ENCODE results near the gene WDR82. TPM values are rescaled to one million over a fixed set of nuclear protein-coding genes. Genes with fewer than 3 reads are reported as not detected.

WDR82 gene, protein sequence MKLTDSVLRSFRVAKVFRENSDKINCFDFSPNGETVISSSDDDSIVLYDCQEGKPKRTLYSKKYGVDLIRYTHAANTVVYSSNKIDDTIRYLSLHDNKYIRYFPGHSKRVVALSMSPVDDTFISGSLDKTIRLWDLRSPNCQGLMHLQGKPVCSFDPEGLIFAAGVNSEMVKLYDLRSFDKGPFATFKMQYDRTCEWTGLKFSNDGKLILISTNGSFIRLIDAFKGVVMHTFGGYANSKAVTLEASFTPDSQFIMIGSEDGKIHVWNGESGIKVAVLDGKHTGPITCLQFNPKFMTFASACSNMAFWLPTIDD
- 10 to 100 TPM; 66.4 to 76.4 (median 72.2) TPM for total RNA-seq

DNA sequence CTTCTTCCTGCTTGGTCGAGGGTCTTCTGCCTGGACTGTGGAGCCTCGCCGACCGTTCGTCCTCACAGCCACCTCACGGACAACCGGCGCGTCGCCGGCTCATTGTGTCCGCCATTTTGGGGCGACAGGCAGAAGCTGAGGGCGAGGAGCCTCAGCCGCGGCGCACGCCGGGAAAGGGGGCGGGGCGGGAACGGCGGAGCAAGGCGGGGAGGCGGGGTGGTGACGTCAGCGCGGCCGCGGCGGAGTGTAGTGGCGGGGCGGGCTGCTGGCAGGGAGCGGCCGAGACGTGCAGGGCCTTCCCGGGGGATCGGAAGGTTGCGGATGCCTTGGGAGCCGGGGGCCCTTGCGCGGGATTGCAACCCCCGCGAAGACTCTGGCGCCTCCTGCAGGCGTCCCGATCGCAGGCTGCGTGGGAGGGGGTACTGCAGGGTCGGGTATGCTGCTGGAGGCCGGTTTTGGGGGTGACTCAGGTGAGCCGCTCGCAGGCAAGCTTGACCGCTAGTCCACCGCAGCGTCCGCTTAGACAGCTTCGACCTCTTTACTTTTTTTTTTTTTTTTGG is at the start of gene WDR82:
Gene WDR82 (minus strand): TSS at position 140 of the 560 bp plus-strand sequence. CDS start 288 bp downstream, outside the sequence.
- Histone ChIP-seq H3K4me3 (replicated peaks in 1 of 3) (peak within 1 kb of the TSS; percentile 73 to 87 (median 85)), H3K4me1 (peaks cover 45 to 57% of the 10 kb centered on the region in 2 donors), H3K27me3 (no peaks in the 10 kb centered on the region), H3K27ac (peak within 1 kb of the TSS; percentile 98 to 99 (median 98)), H3K36me3 (peaks cover 0 to 5% of the 10 kb centered on the region in 2 donors), H3K9me3 (no peaks in the 10 kb centered on the region)
- 0% methylated on average over 10 to 25 of the region's 58 CpGs for WGBS, 2 donors
- TF ChIP-seq CTCF (IDR thresholded peaks at IDR 0.05), result peak in 5 of 6 experiments; percentile 17 to 47 (median 33)
- TF ChIP-seq POLR2A (IDR thresholded peaks at IDR 0.05), result peak; percentile 29 to 94
- intact Hi-C loops (cut with DNase I), result loop anchor here (5.0 kb wide), 1 partner anchor 41 kb away; the partner anchor contains the start of gene TWF2
- peak; percentile 98 for DNase-seq

DNA sequence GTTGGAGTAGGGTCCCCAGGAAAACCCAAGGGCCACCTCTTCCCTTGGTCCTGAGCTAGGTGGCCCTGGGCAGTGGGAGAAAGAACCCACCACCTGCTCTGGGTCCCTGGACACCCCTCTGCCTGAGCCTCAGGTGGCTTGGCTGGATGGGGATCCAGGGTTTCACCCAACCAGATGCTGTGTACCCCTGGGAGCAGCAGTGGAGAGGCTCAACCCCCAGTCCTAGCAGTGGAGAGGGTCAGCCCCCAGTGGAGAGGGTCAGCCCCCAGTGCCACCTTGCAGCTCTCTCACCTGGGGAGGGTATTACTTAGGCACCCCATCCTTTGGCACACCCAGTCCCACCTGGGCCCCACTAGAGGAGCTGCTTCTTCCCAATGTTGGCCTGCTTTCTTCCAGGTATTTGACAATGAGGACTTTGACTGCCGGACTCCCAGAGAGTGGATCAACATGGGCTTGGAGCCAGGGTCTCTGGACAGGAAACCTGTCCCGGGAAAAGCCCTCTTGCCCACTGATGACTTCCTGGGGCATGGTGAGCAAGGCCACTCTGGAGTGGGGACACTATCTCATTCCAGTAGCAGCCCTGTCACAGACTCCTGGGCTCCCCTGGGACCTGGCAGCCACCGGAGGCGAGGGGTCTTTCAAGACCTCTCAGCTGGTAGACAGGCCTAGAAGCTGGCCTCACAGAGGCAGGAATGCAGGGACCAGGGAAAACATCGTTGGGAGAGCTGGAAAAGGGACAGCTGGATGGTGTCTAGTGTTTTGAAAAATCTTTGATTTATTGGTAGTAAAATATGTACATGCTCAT is 49.2 kb upstream of the WDR82 start:
- 68 to 76% methylated on average over 5 of the region's 5 CpGs for WGBS, 2 donors
- Histone ChIP-seq H3K27ac (no peak overlapping the region), H3K4me3 (replicated peaks in 1 of 3) (no peak overlapping the region), H3K27me3 (no peaks in the 10 kb centered on the region), H3K4me1 (peaks cover 7 to 20% of the 10 kb centered on the region in 2 donors), H3K36me3 (peaks cover 0 to 3% of the 10 kb centered on the region in 2 donors), H3K9me3 (no peaks in the 10 kb centered on the region)
- intact Hi-C loops (cut with DNase I), result no loop called here
- DNase-seq, result no peak
- TF ChIP-seq CTCF (IDR thresholded peaks at IDR 0.05), result no peak
- no peak for TF ChIP-seq POLR2A (IDR thresholded peaks at IDR 0.05)

GRCh38 chr3:52326976-52327375 is 48.5 kb upstream of the WDR82 start:
- 88 to 95% methylated on average over 6 of the region's 6 CpGs for WGBS, 2 donors

GRCh38 chr3:52325686-52326085 is 47.2 kb upstream of the WDR82 start:
- Histone ChIP-seq H3K4me1 (peaks cover 7 to 20% of the 10 kb centered on the region in 2 donors), H3K27me3 (no peaks in the 10 kb centered on the region), H3K27ac (no peak overlapping the region), H3K36me3 (no peaks in the 10 kb centered on the region), H3K9me3 (no peaks in the 10 kb centered on the region), H3K4me3 (replicated peaks in 1 of 3) (no peak overlapping the region)
- DNase-seq, result no peak
- TF ChIP-seq CTCF (IDR thresholded peaks at IDR 0.05), result no peak
- TF ChIP-seq POLR2A (IDR thresholded peaks at IDR 0.05), result no peak
- intact Hi-C loops (cut with DNase I), result no loop called here

More at GRCh38 chr3:52326976-52327375, 48.5 kb upstream of the WDR82 start:
- Histone ChIP-seq H3K27me3 (no peaks in the 10 kb centered on the region), H3K9me3 (no peaks in the 10 kb centered on the region), H3K4me3 (replicated peaks in 1 of 3) (no peak overlapping the region), H3K27ac (no peak overlapping the region), H3K4me1 (peaks cover 7 to 20% of the 10 kb centered on the region in 2 donors), H3K36me3 (no peaks in the 10 kb centered on the region)
- DNase-seq, result no peak
- no peak for TF ChIP-seq POLR2A (IDR thresholded peaks at IDR 0.05)
- no peak for TF ChIP-seq CTCF (IDR thresholded peaks at IDR 0.05)
- intact Hi-C loops (cut with DNase I), result no loop called here
